GM13976 (cell line): Measurements from ENCODE around the gene RAD23A.

Experiments
- DNase-seq: peaks from one replicate; pipeline ENCODE4 v3.0.0; 2012; ENCODE audit warnings: low spot score
- in situ Hi-C: fragments of 300-500 bp; cut with MboI; formaldehyde crosslinking; loops from one replicate; pipeline ENCODE4 v1.12.0; 2022; ENCODE audit warnings: low sequenced_read_pairs, mixed read lengths, inconsistent platforms; ENCODE audit not compliant: unreplicated experiment
- TF ChIP-seq, protein P1 (sequence below): IDR thresholded peaks from 2 replicates; pipeline ENCODE4 v1.5.1; 2012; ENCODE audit warnings: borderline replicate concordance, mild to moderate bottlenecking; ENCODE audit not compliant: insufficient read depth; ENCODE audit errors: extremely low read depth, missing control alignments, control extremely low read depth

The RAD23A gene

DNA sequence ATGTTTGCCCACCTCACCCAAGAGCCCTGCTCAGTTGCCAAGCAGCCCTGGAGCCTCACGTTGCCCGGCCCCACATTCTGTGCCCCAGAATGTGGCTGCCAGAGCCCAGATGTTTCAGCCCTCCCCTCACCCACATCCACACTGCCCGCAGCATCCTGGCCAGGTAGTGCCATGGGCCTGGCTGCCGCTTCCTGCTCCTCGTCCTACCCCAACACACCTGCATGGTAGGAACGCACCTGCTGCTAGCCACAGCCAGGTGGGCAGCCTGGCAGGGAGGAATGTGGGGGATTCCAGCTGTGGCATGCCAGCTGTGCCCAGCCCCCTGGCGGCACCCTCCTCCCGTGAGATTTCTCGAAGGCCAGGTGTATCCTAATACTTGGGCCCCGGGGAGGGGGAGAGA is 42.1 kb downstream of the RAD23A start:
- TF ChIP-seq, protein P1, sequence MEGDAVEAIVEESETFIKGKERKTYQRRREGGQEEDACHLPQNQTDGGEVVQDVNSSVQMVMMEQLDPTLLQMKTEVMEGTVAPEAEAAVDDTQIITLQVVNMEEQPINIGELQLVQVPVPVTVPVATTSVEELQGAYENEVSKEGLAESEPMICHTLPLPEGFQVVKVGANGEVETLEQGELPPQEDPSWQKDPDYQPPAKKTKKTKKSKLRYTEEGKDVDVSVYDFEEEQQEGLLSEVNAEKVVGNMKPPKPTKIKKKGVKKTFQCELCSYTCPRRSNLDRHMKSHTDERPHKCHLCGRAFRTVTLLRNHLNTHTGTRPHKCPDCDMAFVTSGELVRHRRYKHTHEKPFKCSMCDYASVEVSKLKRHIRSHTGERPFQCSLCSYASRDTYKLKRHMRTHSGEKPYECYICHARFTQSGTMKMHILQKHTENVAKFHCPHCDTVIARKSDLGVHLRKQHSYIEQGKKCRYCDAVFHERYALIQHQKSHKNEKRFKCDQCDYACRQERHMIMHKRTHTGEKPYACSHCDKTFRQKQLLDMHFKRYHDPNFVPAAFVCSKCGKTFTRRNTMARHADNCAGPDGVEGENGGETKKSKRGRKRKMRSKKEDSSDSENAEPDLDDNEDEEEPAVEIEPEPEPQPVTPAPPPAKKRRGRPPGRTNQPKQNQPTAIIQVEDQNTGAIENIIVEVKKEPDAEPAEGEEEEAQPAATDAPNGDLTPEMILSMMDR: no peak
- DNase-seq: no peak
- in situ Hi-C loops: no loop called here

GRCh38 chr19:12990431-12990830 is 44.8 kb downstream of the RAD23A start:
- TF ChIP-seq, protein P1: no peak
- in situ Hi-C loops: no loop called here
- DNase-seq: no peak

DNA sequence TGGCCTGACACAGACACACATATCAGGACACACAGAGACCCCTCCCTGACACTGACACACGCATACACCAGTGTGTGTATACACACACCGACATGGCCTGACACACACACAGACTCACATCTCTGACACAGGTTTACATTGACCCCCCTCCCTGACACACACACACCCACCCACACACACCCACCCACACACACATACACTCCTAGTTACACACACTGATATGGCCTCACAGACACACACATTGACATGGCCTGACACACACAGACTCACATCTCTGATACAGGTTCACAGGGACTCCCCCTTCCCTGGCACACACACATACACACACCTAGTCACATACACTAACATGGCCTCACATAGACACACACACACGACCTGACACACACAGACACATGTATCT is 45.2 kb downstream of the RAD23A start:
- in situ Hi-C loops: no loop called here
- TF ChIP-seq, protein P1: no peak

DNA sequence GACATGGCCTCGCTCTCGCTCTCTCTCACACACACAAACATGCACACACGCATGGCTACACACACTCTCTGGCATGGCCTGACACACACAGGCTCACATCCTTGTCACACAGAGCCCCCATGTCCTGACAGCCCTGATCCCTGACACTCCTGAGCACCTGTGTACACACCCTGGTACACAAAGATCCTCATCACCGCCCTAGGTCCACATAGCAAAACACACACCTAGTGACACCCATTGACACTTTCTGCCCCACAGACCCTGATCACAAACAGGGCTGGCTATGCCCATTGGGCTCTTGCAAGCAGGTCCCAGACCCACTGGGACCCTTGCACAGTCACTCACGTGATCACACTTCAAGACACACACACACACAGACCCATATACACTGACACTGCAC is 45.6 kb downstream of the RAD23A start:
- TF ChIP-seq, protein P1: no peak
- in situ Hi-C loops: no loop called here
- DNase-seq: no peak

More for the DNA sequence above, 45.2 kb downstream of the RAD23A start:
- DNase-seq: no peak

DNA sequence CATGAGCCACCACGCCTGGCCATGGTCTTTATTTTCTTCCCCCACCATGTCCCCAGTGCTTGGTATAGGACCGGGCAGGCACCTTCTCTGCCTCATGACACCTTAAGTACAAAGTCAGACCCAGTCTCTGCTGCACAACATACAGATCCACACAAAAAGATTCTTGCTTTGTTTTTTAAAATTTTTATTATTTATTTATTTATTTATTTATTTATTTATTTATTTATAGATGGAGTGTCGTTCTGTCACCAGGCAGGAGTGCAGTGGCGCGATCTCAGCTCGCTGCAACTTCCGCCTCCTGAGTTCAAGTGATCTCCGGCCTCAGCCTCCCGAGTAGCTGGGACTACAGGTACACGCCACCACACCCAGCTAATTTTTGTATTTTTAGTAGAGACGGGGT is 47.1 kb downstream of the RAD23A start:
- TF ChIP-seq, protein P1: no peak
- in situ Hi-C loops: no loop called here
- no peak for DNase-seq

DNA sequence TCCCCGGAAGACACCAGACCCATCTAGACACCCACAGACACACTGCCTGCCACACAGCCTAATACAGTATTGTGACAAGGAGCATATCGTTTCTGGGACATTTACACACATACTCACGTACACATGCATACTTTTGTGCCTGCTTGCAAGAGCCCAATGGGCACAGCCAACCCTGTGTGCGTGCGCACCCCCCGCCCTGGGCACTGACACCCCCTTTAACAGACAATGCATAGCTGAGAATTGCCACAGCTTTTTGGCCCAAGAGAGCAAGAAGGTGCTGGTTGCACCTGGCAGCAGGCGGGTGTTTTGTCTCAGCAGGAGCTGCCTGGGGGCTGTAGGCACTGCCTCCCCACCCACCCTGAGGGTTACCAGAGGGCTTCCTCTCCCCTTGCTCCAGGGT is 47.9 kb downstream of the RAD23A start:
- DNase-seq: no peak
- in situ Hi-C loops: no loop called here
- TF ChIP-seq, protein P1: no peak
